Measurements from ENCODE around the gene DENND5A.
"Not testable (repeated sequence)": the region's sequence is repeated elsewhere in the genome, so short reads cannot be mapped to it uniquely, and the experiment has no call there.

The DENND5A gene

GRCh38 chr11:9210922-9211320 lies 54.2 kb downstream of the DENND5A start:
- DNase-seq (ENCODE audit: low read depth): no peak

GRCh38 chr11:9210224-9210921 lies 54.8 kb downstream of the DENND5A start:
- no peak for DNase-seq (ENCODE audit: low read depth)

GRCh38 chr11:9209604-9210003 lies 55.5 kb downstream of the DENND5A start:
- DNase-seq (ENCODE audit: low read depth): not testable (repeated sequence)

GRCh38 chr11:9208726-9209501 lies 56.2 kb downstream of the DENND5A start:
- no peak for DNase-seq (ENCODE audit: low read depth)

- DNase-seq (ENCODE audit: low read depth): no peak
Observed at GRCh38 chr11:9207229-9207628, 57.9 kb downstream of the DENND5A start.

GRCh38 chr11:9206496-9206895 lies 58.7 kb downstream of the DENND5A start:
- DNase-seq (ENCODE audit: low read depth): no peak

- DNase-seq (ENCODE audit: low read depth): no peak
Observed at GRCh38 chr11:9203691-9204311, 61.3 kb downstream of the DENND5A start.

GRCh38 chr11:9201372-9202162 lies 63.6 kb downstream of the DENND5A start:
- no peak for DNase-seq (ENCODE audit: low read depth)

GRCh38 chr11:9200471-9200870 lies 64.7 kb downstream of the DENND5A start:
- no peak for DNase-seq (ENCODE audit: low read depth)

GRCh38 chr11:9193316-9193715 lies 71.8 kb downstream of the DENND5A start:
- no peak for DNase-seq (ENCODE audit: low read depth)

- no peak for DNase-seq (ENCODE audit: low read depth)
Observed at GRCh38 chr11:9192561-9192960, 72.6 kb downstream of the DENND5A start.

GRCh38 chr11:9190326-9191016 lies 74.7 kb downstream of the DENND5A start:
- not testable (repeated sequence) for DNase-seq (ENCODE audit: low read depth)

GRCh38 chr11:9188860-9189259 lies 76.3 kb downstream of the DENND5A start:
- not testable (repeated sequence) for DNase-seq (ENCODE audit: low read depth)

- DNase-seq (ENCODE audit: low read depth): no peak
Observed at GRCh38 chr11:9187616-9188015, 77.5 kb downstream of the DENND5A start.

GRCh38 chr11:9184516-9184915 lies 80.6 kb downstream of the DENND5A start:
- no peak for DNase-seq (ENCODE audit: low read depth)

GRCh38 chr11:9182180-9182871 lies 82.8 kb downstream of the DENND5A start:
- no peak for DNase-seq (ENCODE audit: low read depth)

- no peak for DNase-seq (ENCODE audit: low read depth)
Observed at GRCh38 chr11:9180784-9181183, 84.4 kb downstream of the DENND5A start.

GRCh38 chr11:9179141-9179540 lies 86.0 kb downstream of the DENND5A start:
- no peak for DNase-seq (ENCODE audit: low read depth)

- DNase-seq (ENCODE audit: low read depth): no peak
Observed at GRCh38 chr11:9178716-9179115, 86.4 kb downstream of the DENND5A start.

GRCh38 chr11:9177438-9178091 lies 87.6 kb downstream of the DENND5A start:
- DNase-seq (ENCODE audit: low read depth): no peak

Data from CMK (cell line).